Fibroblast of lung (primary cell): ENCODE measurements around the gene DPEP3.

Experiments used
- CTCF ChIP-seq, 2 donors: IDR thresholded peaks in 1 of 2; conservative IDR thresholded peaks in 1 of 2; 1 replicate in 1 of 2; 2 replicates in 1 of 2; pipeline ENCODE4 v1.5.1; 2011 to 2012; ENCODE audit warnings: low read length in 2 of 2, control low read depth in 1 of 2, inconsistent platforms in 1 of 2, low read depth in 1 of 2, mild to moderate bottlenecking in 1 of 2
- EZH2 ChIP-seq: IDR thresholded peaks from 2 replicates; pipeline ENCODE4 v1.5.1; 2012; ENCODE audit warnings: low read length, control low read depth, mild to moderate bottlenecking; ENCODE audit errors: missing control alignments

GRCh38 chr16:67930678-67931211 is 49.6 kb downstream of the DPEP3 start:
- TF ChIP-seq CTCF (conservative IDR thresholded peaks at IDR 0.05 in 1 of 2, IDR thresholded peaks at IDR 0.05 in 1 of 2; ENCODE audit: low read depth in 1 of 2, low read length in 2 of 2): no peak
- no peak for TF ChIP-seq EZH2
